ENCODE measurements around the gene UBTD1.

DNA sequence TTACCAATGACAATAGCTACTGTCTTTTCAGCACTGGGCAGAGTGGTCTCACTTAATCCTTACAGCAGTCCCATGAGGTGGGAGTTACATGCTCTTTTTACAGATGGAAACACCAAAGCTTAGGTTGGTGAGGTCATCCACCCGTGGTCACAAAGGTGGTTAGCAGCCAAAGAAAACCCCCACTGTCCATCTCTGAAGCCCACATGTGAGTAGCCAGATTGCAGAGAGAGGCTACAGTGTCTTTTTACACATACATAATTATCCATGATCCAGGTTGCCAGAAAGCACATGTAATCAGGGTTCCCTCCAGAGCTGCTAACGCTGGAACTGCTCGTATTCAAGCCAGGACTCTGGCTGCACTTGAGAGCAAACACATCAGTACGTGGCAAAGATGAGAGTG, 49.2 kb downstream of the UBTD1 start:
- TF ChIP-seq YY1 (IDR thresholded peaks at IDR 0.05; ENCODE audit: insufficient read depth, insufficient read length) (no peak), SUZ12 (IDR thresholded peaks at IDR 0.05; ENCODE audit: extremely low read depth, insufficient read depth, insufficient read length) (no peak)
